ENCODE results near the gene NXPH1. TPM values are rescaled to one million over a fixed set of nuclear protein-coding genes. Genes with fewer than 3 reads are reported as not detected.
"Not testable (repeated sequence)": the region's sequence is repeated elsewhere in the genome, so short reads cannot be mapped to it uniquely, and the experiment has no call there.

Gene NXPH1
- total RNA-seq, 1 donor from 2014 or later, result not detected

DNA sequence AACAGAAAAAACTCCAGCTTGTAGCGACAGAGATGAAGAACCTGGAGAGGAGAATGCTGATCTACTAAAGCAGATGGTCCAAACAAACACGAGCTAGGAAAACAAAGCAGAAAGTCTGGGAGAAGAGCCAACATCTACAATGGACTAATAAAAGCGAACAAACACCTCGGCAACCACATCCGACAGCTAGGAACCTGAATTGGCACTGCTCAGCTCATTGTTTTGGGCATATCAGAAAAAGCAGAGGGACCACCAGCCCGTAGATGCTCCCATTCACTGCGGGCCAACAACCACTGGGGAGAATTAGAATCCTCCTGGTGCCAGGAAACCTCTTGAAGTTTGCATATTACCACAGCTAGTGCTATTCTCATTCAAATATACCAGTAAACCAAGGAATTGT is 204.7 kb downstream of the NXPH1 start:
- Mint-ChIP-seq H3K9me3 (peaks cover 10% of the 10 kb centered on the region), H3K4me1 (ENCODE audit: low read depth) (no peaks in the 10 kb centered on the region), H3K27ac (no peak overlapping the region), H3K36me3 (ENCODE audit: low read depth) (no peaks in the 10 kb centered on the region), H3K4me3 (ENCODE audit: low read depth) (no peak overlapping the region), H3K27me3 (ENCODE audit: low read depth) (no peaks in the 10 kb centered on the region)
- intact Hi-C loops (cut with micrococcal nuclease), result no loop called here
- DNase-seq (ENCODE audit: low spot score), result no peak

DNA sequence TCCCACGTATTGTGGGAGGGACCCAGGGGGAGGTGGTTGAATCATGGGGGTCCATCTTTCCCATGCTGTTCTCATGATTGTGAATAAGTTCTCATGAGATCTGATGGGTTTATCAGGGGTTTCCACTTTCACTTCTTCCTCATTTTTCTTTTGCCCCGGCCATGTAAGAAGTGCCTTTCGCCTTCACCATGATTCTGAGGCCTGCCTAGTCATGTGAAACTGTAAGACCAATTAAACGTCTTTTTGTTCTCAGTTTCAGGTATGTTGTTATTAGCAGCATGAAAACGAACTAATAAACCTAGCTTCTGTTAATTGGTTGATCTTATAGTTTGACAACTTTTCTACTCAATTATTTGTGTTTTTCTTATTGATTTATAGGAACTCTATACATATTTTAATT is 206.3 kb downstream of the NXPH1 start:
- Mint-ChIP-seq H3K27me3 (ENCODE audit: low read depth) (no peaks in the 10 kb centered on the region), H3K9me3 (peaks cover 3% of the 10 kb centered on the region), H3K36me3 (ENCODE audit: low read depth) (no peaks in the 10 kb centered on the region), H3K4me1 (ENCODE audit: low read depth) (no peaks in the 10 kb centered on the region), H3K4me3 (ENCODE audit: low read depth) (no peak overlapping the region), H3K27ac (no peak overlapping the region)
- no peak for DNase-seq (ENCODE audit: low spot score)
- intact Hi-C loops (cut with micrococcal nuclease), result no loop called here

DNA sequence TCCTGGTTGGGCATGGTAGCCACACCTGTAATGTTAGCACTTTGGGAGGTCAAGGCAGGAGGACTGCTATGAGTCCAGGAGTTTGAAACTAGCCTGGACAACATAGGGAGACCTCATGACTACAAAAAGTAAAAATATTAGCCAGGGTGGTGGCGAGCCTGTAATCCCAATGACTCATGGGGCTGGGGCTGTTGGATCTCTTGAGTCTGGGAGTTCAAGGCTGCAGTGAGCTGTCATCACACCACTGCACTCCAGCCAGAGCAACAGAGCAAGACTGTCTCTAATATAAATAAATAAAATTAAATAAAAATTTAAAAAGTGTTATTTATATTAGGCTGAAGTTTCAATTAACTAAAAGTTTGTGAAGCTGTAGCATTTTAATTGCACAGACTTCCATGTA is 207.3 kb downstream of the NXPH1 start:
- Mint-ChIP-seq H3K27me3 (ENCODE audit: low read depth) (no peaks in the 10 kb centered on the region), H3K36me3 (ENCODE audit: low read depth) (no peaks in the 10 kb centered on the region), H3K4me3 (ENCODE audit: low read depth) (no peak overlapping the region), H3K4me1 (ENCODE audit: low read depth) (no peaks in the 10 kb centered on the region), H3K9me3 (no peaks in the 10 kb centered on the region), H3K27ac (no peak overlapping the region)
- intact Hi-C loops (cut with micrococcal nuclease), result no loop called here
- DNase-seq (ENCODE audit: low spot score), result no peak

DNA sequence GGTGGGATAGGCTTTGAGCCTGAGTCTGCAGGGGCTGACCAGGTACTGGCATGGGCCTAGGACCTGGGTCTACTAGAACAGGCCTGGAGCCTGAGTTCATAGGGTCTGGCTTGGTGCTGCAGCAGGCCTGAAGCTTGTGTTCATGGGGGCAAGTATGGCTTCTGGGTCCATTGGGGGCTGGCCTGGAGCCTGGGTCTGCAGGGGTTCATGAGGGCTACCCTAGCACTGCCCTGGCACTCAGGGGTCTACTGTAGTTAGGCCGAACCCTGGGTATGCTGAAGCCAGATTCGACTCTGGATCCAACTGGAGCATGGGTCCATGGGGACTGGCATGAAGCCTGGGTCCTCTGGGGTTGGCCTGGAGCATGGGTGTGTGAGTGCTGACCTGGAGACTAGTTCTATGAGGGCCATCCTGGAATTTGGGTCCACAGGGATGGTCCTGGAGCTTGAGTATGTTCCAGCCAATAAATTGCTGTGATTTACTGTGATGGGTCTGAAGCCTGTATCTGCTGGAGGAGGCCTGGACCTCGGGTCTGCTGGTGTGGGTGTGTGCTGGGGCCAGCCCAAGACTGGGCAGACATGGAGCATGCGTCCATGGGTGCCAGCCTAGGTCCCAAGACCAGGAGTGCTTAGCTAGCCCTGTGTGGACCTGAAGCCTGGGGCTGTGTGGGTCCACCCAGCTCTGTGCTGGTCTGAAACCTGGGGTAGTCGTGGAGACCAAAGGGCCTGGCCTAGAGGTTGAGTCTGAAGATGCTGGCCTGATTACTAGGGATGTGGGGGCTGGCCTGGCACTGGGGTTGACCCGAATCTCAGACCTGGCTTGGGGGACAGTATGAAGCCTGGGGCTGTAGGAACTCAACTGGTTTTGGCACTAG is 235.5 kb downstream of the NXPH1 start:
- Mint-ChIP-seq H3K36me3 (ENCODE audit: low read depth) (no peaks in the 10 kb centered on the region), H3K4me1 (ENCODE audit: low read depth) (no peaks in the 10 kb centered on the region), H3K27me3 (ENCODE audit: low read depth) (no peaks in the 10 kb centered on the region), H3K27ac (no peak overlapping the region), H3K4me3 (ENCODE audit: low read depth) (no peak overlapping the region), H3K9me3 (peaks cover 6% of the 10 kb centered on the region)
- intact Hi-C loops (cut with micrococcal nuclease), result no loop called here
- no peak for DNase-seq (ENCODE audit: low spot score)

DNA sequence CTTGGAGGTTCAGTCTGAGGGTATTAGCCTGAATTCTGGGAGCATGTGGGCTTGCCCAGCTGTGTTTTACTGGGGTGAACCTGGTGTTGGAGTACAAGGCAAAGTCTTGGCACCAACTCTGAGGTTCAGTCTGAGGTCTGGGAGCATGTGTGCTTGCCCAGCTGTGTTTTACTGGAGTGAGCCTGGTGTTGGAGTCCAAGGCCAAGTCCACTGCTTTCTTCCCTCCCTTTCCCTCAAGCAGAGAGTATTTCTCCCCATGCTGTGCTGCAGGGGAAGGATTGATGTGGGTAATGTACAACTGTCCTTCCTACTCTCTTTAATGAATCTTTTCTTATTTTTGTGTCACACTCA is 236.1 kb downstream of the NXPH1 start:
- no peak for DNase-seq (ENCODE audit: low spot score)
- H3K27ac Mint-ChIP-seq, result no peak overlapping the region
- H3K27me3 Mint-ChIP-seq (ENCODE audit: low read depth), result no peaks in the 10 kb centered on the region
- H3K9me3 Mint-ChIP-seq, result peaks cover 6% of the 10 kb centered on the region
- H3K4me3 Mint-ChIP-seq (ENCODE audit: low read depth), result no peak overlapping the region
- H3K36me3 Mint-ChIP-seq (ENCODE audit: low read depth), result no peaks in the 10 kb centered on the region
- H3K4me1 Mint-ChIP-seq (ENCODE audit: low read depth), result no peaks in the 10 kb centered on the region
- intact Hi-C loops (cut with micrococcal nuclease), result no loop called here

DNA sequence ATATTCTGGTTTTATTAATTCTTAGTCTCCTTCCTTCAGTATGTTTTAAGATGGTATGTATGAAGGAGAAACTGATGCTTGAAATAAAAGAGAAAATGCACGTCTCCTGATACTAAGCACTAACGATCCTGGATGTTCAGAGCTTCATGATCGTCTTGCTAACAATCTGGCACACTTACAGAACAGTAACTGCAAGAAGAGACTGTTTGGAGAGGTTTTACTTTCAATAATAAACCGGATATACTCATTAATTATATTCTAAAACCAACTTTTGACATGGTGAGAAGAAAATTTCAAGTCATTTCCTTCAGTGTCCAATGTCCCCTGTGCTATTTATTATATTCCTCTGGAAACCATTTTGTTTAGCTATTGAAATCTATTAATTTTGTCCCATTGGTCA is 251.0 kb downstream of the NXPH1 start:
- Mint-ChIP-seq H3K27me3 (ENCODE audit: low read depth) (no peaks in the 10 kb centered on the region), H3K9me3 (no peaks in the 10 kb centered on the region), H3K36me3 (ENCODE audit: low read depth) (no peaks in the 10 kb centered on the region), H3K4me3 (ENCODE audit: low read depth) (no peak overlapping the region), H3K27ac (no peak overlapping the region), H3K4me1 (ENCODE audit: low read depth) (no peaks in the 10 kb centered on the region)
- intact Hi-C loops (cut with micrococcal nuclease), result no loop called here
- DNase-seq (ENCODE audit: low spot score), result no peak

DNA sequence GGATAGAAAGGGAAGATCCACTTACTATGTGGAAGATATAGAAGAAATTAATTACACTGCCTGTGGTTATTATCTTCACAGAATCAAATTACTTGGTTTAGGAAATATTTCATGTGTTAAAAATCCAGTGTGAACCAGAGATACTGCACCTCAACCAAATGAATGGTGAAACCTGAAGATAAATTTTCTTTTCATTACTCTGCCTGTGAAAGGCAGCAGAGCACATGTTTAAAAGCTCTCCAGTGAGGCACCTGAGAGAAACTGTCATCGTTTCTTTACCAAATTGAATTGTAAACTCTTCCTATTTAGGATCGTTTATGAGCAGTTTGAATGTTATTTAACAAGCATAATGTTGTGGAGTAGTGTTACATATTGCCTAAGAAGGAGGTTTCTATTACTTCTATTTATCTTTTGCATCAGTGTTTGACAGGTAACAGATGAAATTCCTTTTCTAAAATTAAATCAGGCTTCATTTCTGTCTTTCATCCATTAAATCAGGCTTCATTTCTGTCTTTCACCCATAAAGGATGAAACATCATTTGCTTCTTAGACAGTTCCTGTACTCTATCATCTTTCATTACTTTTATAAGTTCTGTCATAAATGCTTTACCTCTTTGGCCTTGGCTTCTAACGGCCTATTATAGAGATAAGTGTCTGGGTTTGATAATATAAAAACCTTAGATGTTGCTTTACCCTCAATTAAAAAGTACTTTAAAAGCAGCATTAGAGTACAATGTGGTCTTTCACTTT is 266.6 kb downstream of the NXPH1 start:
- Mint-ChIP-seq H3K4me1 (ENCODE audit: low read depth) (no peaks in the 10 kb centered on the region), H3K27ac (no peak overlapping the region), H3K27me3 (ENCODE audit: low read depth) (no peaks in the 10 kb centered on the region), H3K36me3 (ENCODE audit: low read depth) (no peaks in the 10 kb centered on the region), H3K4me3 (ENCODE audit: low read depth) (no peak overlapping the region), H3K9me3 (no peaks in the 10 kb centered on the region)
- intact Hi-C loops (cut with micrococcal nuclease), result no loop called here
- DNase-seq (ENCODE audit: low spot score), result no peak

DNA sequence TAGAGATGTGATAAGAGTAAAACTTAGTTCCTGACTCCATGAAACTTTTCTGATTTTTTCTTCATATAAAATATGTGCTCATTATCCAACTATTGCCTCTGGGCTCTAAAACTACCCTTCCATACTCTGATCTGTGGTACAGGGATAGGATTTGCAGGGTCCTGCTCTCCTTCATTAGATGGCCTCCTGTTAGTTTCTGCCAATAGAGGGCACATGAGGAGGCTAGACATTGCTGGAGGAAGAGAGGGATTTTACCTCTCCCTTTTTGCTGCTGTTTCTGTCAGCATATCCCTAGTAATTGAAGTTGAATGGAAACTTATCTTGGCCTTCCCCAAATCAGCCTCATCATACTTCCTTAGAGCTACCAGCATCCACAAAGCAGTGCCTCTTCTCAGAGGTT is 269.4 kb downstream of the NXPH1 start:
- no peak overlapping the region for H3K27ac Mint-ChIP-seq
- H3K27me3 Mint-ChIP-seq (ENCODE audit: low read depth), result no peaks in the 10 kb centered on the region
- no peak for DNase-seq (ENCODE audit: low spot score)
- no peak overlapping the region for H3K4me3 Mint-ChIP-seq (ENCODE audit: low read depth)
- H3K4me1 Mint-ChIP-seq (ENCODE audit: low read depth), result no peaks in the 10 kb centered on the region
- H3K9me3 Mint-ChIP-seq, result no peaks in the 10 kb centered on the region
- intact Hi-C loops (cut with micrococcal nuclease), result no loop called here
- H3K36me3 Mint-ChIP-seq (ENCODE audit: low read depth), result no peaks in the 10 kb centered on the region

DNA sequence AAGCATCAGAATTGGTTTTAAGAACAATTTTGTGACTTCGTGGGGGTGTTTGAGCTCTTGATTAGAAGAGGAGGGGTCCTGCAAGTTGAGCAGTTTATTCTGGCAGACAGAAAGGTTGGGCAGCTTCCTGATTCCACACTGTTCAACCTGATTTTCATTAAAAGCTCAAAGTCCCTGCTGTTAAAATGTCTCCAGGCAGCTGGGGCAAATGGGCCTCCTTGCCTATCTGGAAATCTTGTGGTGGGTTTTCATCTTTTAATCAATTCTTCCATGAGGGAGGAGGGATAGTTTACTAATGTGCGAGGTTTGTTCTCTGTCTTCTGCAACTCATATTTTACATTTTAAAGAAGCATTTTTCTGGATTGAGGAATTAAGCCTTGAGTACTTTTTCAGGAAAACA is 276.7 kb downstream of the NXPH1 start:
- intact Hi-C loops (cut with micrococcal nuclease), result no loop called here
- no peak for DNase-seq (ENCODE audit: low spot score)
- Mint-ChIP-seq H3K9me3 (no peaks in the 10 kb centered on the region), H3K36me3 (ENCODE audit: low read depth) (no peaks in the 10 kb centered on the region), H3K27me3 (ENCODE audit: low read depth) (no peaks in the 10 kb centered on the region), H3K27ac (no peak overlapping the region), H3K4me3 (ENCODE audit: low read depth) (no peak overlapping the region), H3K4me1 (ENCODE audit: low read depth) (no peaks in the 10 kb centered on the region)

DNA sequence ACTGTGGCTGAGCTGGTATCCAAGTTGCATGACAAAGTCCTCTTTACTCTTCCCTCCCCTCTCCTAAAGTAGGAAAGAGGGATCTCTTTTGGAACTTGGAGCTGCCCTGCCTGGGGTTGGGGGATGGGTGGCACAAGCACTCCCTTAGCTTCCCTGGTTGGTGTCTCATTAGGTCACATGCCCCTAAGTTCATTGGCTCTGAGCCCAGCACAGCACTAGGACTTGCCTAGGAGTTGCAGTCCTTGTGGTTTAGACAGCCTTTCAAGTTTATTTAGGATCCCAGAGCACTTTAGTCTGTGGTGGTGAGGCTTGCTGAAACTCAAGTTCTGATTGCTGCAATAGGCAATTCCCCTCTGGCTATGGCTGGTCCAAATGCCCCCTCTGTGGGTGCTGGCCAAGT is 281.4 kb downstream of the NXPH1 start:
- no peak overlapping the region for H3K4me3 Mint-ChIP-seq (ENCODE audit: low read depth)
- H3K27ac Mint-ChIP-seq, result no peak overlapping the region
- no peaks in the 10 kb centered on the region for H3K4me1 Mint-ChIP-seq (ENCODE audit: low read depth)
- no peak for DNase-seq (ENCODE audit: low spot score)
- intact Hi-C loops (cut with micrococcal nuclease), result no loop called here
- H3K36me3 Mint-ChIP-seq (ENCODE audit: low read depth), result no peaks in the 10 kb centered on the region
- H3K9me3 Mint-ChIP-seq, result no peaks in the 10 kb centered on the region
- H3K27me3 Mint-ChIP-seq (ENCODE audit: low read depth), result no peaks in the 10 kb centered on the region

DNA sequence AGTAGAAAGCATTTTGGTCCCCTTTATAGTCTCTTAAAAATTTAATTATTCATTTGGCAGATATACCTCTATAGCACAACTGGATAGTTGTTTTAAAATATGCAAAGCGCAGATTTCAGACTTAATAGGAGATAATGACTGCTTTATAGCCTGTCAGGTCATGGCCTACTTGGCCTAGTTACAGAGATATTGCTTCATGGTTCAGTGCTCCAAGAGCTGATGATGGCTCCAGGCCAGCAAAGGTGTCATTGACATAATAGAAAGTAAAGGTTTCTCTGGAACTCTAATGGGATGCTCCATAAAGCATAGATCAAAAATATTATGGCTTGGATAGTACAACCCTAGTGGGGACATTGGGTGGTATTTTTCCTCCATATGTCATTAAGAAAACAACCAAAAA is 285.7 kb downstream of the NXPH1 start:
- H3K27me3 Mint-ChIP-seq (ENCODE audit: low read depth), result no peaks in the 10 kb centered on the region
- no peaks in the 10 kb centered on the region for H3K36me3 Mint-ChIP-seq (ENCODE audit: low read depth)
- H3K4me1 Mint-ChIP-seq (ENCODE audit: low read depth), result no peaks in the 10 kb centered on the region
- DNase-seq (ENCODE audit: low spot score), result no peak
- no peaks in the 10 kb centered on the region for H3K9me3 Mint-ChIP-seq
- H3K27ac Mint-ChIP-seq, result no peak overlapping the region
- intact Hi-C loops (cut with micrococcal nuclease), result no loop called here
- no peak overlapping the region for H3K4me3 Mint-ChIP-seq (ENCODE audit: low read depth)

DNA sequence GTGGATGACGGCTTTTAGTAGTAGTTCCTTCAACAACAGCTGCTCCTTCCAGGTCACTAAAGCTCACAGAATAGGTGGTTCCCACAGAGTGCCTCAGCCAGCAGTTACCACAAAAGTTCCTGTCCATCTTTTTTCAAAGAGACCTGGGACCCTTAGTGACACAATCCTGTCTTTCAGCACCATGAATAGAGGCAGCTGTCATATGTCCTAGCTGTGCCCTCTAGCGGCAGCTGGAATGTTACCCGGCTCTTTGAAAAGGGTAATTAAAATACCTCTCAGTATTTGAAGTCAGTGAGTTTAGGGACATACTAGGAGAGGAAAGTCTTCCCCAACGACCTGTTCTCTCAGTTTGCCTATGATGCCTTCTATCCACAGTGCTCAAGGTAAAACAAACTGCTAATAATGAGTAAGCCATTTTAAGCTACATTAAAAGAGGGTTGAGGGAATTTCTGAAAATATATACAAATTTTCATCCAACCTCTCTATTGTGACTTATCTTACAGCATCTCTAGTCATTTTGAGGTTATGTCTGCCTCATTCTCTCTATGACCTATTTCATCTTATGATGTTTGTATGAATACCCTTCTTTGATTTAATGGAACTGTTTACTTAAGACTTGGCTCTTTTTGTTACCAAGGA is 290.8 kb downstream of the NXPH1 start:
- H3K4me3 Mint-ChIP-seq (ENCODE audit: low read depth), result no peak overlapping the region
- H3K36me3 Mint-ChIP-seq (ENCODE audit: low read depth), result no peaks in the 10 kb centered on the region
- H3K9me3 Mint-ChIP-seq, result no peaks in the 10 kb centered on the region
- no peak overlapping the region for H3K27ac Mint-ChIP-seq
- no peaks in the 10 kb centered on the region for H3K4me1 Mint-ChIP-seq (ENCODE audit: low read depth)
- H3K27me3 Mint-ChIP-seq (ENCODE audit: low read depth), result no peaks in the 10 kb centered on the region
- intact Hi-C loops (cut with micrococcal nuclease), result loop anchor here (5.0 kb wide), 1 partner anchor 307 kb away; no protein-coding TSS in a partner anchor
- no peak for DNase-seq (ENCODE audit: low spot score)

DNA sequence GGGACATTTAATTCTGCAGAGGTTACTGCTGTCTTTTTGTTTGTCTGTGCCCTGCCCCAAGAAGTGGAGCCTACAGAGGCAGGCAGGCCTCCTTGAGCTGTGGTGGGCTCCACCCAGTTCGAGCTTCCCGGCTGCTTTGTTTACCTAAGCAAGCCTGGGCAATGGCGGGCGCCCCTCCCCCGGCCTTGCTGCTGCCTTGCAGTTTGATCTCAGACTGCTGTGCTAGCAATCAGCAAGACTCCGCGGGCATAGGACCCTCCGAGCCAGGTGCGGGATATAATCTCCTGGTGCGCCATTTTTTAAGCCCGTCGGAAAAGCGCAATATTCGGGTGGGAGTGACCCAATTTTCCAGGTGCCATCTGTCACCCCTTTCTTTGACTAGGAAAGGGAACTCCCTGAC is 298.3 kb downstream of the NXPH1 start:
- H3K27me3 Mint-ChIP-seq (ENCODE audit: low read depth); H3K36me3 Mint-ChIP-seq (ENCODE audit: low read depth); H3K4me1 Mint-ChIP-seq (ENCODE audit: low read depth); H3K4me3 Mint-ChIP-seq (ENCODE audit: low read depth); H3K27ac Mint-ChIP-seq; intact Hi-C loops (cut with micrococcal nuclease); DNase-seq (ENCODE audit: low spot score): not testable (repeated sequence)
- peaks cover 35% of the 10 kb centered on the region for H3K9me3 Mint-ChIP-seq
